ENCODE data around the gene PSMB8. TPM values are rescaled to one million over a fixed set of nuclear protein-coding genes. Genes with fewer than 3 reads are reported as not detected.
"Not testable (repeated sequence)": the region's sequence is repeated elsewhere in the genome, so short reads cannot be mapped to it uniquely, and the experiment has no call there.

The PSMB8 gene
- total RNA-seq, 1 experiment from 2014 or later: 70.8 TPM

GRCh38 chr6:32879691-32880090 is 35.8 kb upstream of the PSMB8 start:
- POLR2A ChIA-PET (ENCODE audit: unreplicated experiment): no interaction called here
- Histone ChIP-seq H3K36me3 (ENCODE audit: low read depth) (no peaks in the 10 kb centered on the region), H4K20me1 (ENCODE audit: insufficient read depth) (no peaks in the 10 kb centered on the region), H3K9me2 (ENCODE audit: insufficient read depth) (no peaks in the 10 kb centered on the region), H3F3A (ENCODE audit: insufficient read depth, low read depth) (no peaks in the 10 kb centered on the region), H2AFZ (no peak overlapping the region), H3K79me2 (ENCODE audit: low read depth) (no peaks in the 10 kb centered on the region), H3K4me1 (replicated peaks; ENCODE audit: insufficient read depth) (no peaks in the 10 kb centered on the region), H3K4me2 (no peak overlapping the region), H3K9me3 (ENCODE audit: insufficient read depth, low read depth) (no peaks in the 10 kb centered on the region), H3K27ac (no peak overlapping the region), H3K27me3 (ENCODE audit: insufficient read depth, low read depth) (0 out of 2 replicates have a peak, but pooled peaks cover 7% of the 10 kb centered on the region), H3K4me3 (no peak overlapping the region)
- BruUV-seq (replicated peaks): no TSS peak
- intact Hi-C loops (cut with micrococcal nuclease; ENCODE audit: unreplicated experiment): no loop called here
- TF ChIP-seq EZH2 (IDR thresholded peaks at IDR 0.05; ENCODE audit: low read depth) (no peak), CTCF (conservative IDR thresholded peaks at IDR 0.05) (no peak)
- DNase-seq: no peak
- CTCF ChIA-PET: no interaction called here

DNA sequence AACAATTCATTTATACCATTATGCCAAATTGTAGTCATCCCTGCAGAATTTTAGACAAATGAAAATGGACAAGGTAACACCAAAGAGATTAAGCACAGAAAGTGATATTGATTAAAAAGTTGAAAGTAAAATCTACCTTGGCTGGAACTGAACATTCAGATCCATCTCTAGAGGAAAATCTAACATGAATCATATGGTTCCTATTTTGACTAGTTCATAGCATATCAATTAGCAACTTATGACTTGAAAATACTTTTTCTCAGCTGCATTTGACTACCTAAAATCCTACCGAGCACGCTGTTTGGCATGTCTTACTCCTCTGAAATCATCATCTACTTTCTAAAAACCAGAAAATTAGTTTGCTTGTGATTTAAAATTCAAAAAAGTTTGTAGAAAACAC is 32.8 kb upstream of the PSMB8 start:
- Histone ChIP-seq H2AFZ (no peak overlapping the region), H3K36me3 (ENCODE audit: low read depth) (no peaks in the 10 kb centered on the region), H3K4me1 (replicated peaks; ENCODE audit: insufficient read depth) (no peaks in the 10 kb centered on the region), H3K4me3 (no peak overlapping the region), H3F3A (ENCODE audit: insufficient read depth, low read depth) (no peaks in the 10 kb centered on the region), H4K20me1 (ENCODE audit: insufficient read depth) (no peaks in the 10 kb centered on the region), H3K79me2 (ENCODE audit: low read depth) (no peaks in the 10 kb centered on the region), H3K4me2 (no peak overlapping the region), H3K9me2 (ENCODE audit: insufficient read depth) (no peaks in the 10 kb centered on the region), H3K27ac (no peak overlapping the region), H3K27me3 (ENCODE audit: insufficient read depth, low read depth) (0 out of 2 replicates have a peak, but pooled peaks cover 4% of the 10 kb centered on the region), H3K9me3 (ENCODE audit: insufficient read depth, low read depth) (no peaks in the 10 kb centered on the region)
- intact Hi-C loops (cut with micrococcal nuclease; ENCODE audit: unreplicated experiment): no loop called here
- CTCF ChIA-PET: interaction anchor here (0.5 to 0.6 kb wide), 2 partner anchors 114 to 130 kb away, joined by 3 to 5 read pairs; no protein-coding TSS in a partner anchor
- no peak for DNase-seq
- TF ChIP-seq EZH2 (IDR thresholded peaks at IDR 0.05; ENCODE audit: low read depth) (no peak), CTCF (conservative IDR thresholded peaks at IDR 0.05) (no peak)
- POLR2A ChIA-PET (ENCODE audit: unreplicated experiment): no interaction called here
- no TSS peak for BruUV-seq (replicated peaks)

DNA sequence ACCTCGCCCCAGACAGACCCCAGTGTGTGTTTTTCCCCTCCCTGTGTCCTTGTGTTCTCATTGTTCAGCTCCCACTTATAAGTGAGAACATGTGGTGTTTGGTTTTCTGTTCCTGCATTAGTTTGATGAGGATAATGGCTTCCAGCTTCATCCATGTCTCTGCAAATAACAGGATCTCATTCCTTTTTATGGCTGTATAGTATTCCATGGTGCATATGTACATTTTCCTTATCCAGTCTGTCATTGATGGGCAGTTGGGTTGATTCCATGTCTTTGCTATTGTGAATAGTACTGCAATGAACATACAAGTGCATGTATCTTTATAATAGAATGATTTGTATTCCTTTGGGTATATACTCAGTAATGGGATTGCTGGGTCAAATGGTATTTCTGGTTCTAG is 30.1 kb upstream of the PSMB8 start:
- H3K9me2 ChIP-seq (ENCODE audit: insufficient read depth); H3K79me2 ChIP-seq (ENCODE audit: low read depth); H3K9me3 ChIP-seq (ENCODE audit: insufficient read depth, low read depth); H3K36me3 ChIP-seq (ENCODE audit: low read depth); BruUV-seq (replicated peaks); intact Hi-C loops (cut with micrococcal nuclease; ENCODE audit: unreplicated experiment); H3K4me2 ChIP-seq; CTCF ChIA-PET; H3K27ac ChIP-seq; H2AFZ ChIP-seq; POLR2A ChIA-PET (ENCODE audit: unreplicated experiment); H3K27me3 ChIP-seq (ENCODE audit: insufficient read depth, low read depth); DNase-seq; H3K4me3 ChIP-seq; H3F3A ChIP-seq (ENCODE audit: insufficient read depth, low read depth); H4K20me1 ChIP-seq (ENCODE audit: insufficient read depth); H3K4me1 ChIP-seq (replicated peaks; ENCODE audit: insufficient read depth): not testable (repeated sequence)

DNA sequence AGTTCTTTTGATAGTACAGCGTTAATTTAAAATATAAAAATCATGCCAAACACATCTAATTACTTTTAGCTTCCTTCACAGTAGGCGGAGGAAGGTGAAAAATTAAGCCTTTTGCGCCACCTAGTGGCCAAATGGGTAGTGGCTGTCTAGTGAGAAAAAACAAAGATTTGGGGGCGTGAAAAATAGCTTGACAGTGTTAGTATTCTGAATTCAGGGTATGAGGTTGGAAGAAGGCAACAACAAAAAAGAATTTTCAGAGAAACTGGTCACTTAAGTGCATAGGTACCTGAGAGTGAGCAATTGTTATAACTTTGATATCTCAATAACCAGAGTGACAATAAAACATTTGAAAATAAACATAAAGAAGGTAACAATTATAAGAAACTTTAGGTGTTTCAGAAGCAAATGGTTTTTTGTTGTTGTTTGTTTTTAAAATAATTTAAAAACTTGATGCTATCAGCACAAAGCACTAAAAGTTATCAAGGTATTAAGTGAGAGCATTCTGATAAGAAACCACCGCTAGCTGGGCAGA is 24.5 kb upstream of the PSMB8 start:
- H3K4me2 ChIP-seq: no peak overlapping the region
- no peaks in the 10 kb centered on the region for H3K9me3 ChIP-seq (ENCODE audit: insufficient read depth, low read depth)
- ChIA-PET CTCF (interaction anchor here (0.6 to 2.2 kb wide), 15 partner anchors 14 to 1143 kb away, joined by 3 to 49 read pairs (median 4); partner anchors contain the start of genes PSMB9, TAP1 and TAP2), POLR2A (ENCODE audit: unreplicated experiment) (interaction anchor here (0.6 kb wide), 1 partner anchor 83 kb away, joined by 4 read pairs; no protein-coding TSS in a partner anchor)
- no peaks in the 10 kb centered on the region for H3K9me2 ChIP-seq (ENCODE audit: insufficient read depth)
- H3K36me3 ChIP-seq (ENCODE audit: low read depth): no peaks in the 10 kb centered on the region
- no peak overlapping the region for H3K4me3 ChIP-seq
- no peaks in the 10 kb centered on the region for H3F3A ChIP-seq (ENCODE audit: insufficient read depth, low read depth)
- no peaks in the 10 kb centered on the region for H3K4me1 ChIP-seq (replicated peaks; ENCODE audit: insufficient read depth)
- peak; percentile 95 for TF ChIP-seq CTCF (conservative IDR thresholded peaks at IDR 0.05)
- no peak for TF ChIP-seq EZH2 (IDR thresholded peaks at IDR 0.05; ENCODE audit: low read depth)
- no peaks in the 10 kb centered on the region for H3K27me3 ChIP-seq (ENCODE audit: insufficient read depth, low read depth)
- H3K27ac ChIP-seq: no peak overlapping the region
- no TSS peak for BruUV-seq (replicated peaks)
- peak; percentile 55 to 67 for DNase-seq
- no peaks in the 10 kb centered on the region for H4K20me1 ChIP-seq (ENCODE audit: insufficient read depth)
- no peaks in the 10 kb centered on the region for H3K79me2 ChIP-seq (ENCODE audit: low read depth)
- no peak overlapping the region for H2AFZ ChIP-seq
- intact Hi-C loops (cut with micrococcal nuclease; ENCODE audit: unreplicated experiment): loop anchor here (1.0 to 10.0 kb wide), 6 partner anchors 30 to 1322 kb away; partner anchors contain the start of genes ATP6V1G2 and TAP2
